Stimulated activated CD4-positive, alpha-beta T cell treated with anti-CD3 and anti-CD28 coated beads, Interleukin-2, amount 100 ng/mL, for 24 hours (primary cell): ENCODE measurements around the gene EIF3F.
"Not testable (repeated sequence)": the region's sequence is repeated elsewhere in the genome, so short reads cannot be mapped to it uniquely, and the experiment has no call there.

ENCODE experiments used
- DNase-seq, 2 donors: peaks; one replicate each; pipeline ENCODE4 v3.0.0-alpha.2; 2020

EIF3F gene, protein sequence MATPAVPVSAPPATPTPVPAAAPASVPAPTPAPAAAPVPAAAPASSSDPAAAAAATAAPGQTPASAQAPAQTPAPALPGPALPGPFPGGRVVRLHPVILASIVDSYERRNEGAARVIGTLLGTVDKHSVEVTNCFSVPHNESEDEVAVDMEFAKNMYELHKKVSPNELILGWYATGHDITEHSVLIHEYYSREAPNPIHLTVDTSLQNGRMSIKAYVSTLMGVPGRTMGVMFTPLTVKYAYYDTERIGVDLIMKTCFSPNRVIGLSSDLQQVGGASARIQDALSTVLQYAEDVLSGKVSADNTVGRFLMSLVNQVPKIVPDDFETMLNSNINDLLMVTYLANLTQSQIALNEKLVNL

GRCh38 chr11:7986768-7987559 is at the start of gene EIF3F:
EIF3F (plus strand) TSS chr11:7987337; CDS start chr11:7987353, 16 bp downstream.
- peak; percentile 83 to 89 for DNase-seq

DNA sequence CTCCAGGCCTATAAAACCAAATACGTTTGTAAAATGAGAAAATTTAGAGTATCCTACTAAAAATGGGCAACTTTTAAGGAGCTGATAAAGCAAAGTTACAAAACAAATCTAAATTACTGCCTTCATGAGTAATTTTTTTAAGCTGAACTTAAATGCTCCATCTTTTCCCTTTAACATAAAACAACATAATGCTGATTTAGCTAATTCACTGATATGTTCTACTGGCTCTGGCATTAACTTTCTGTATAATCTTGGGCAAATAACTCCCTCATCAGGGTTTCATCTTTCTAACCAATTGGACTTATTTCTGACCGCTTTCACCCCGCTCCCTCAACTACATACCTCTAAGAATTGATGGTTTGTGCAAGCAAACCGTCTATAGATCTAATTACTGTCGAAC is 46.0 kb upstream of the EIF3F start:
- no peak for DNase-seq

DNA sequence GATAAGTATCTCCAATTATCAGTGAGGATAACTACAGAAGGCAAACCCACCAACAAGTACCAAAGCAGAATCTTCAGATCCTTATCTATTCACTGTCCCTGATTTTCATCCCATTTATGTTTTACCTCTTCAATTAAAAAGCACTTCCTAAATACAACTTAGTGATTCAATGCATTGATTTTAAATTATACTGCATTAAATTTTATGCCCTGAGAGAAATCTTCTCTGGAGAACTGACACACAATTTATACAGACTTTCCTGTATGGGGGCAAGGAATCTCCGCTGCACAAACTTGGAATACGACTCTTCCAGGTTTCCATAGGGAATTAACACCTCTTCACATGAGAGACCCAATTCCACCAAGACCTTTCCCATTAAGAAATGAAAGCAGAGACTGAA is 45.5 kb upstream of the EIF3F start, which contains the start of gene OR10A3:
Gene OR10A3, minus strand, starts transcription at position 101 of the 400 bp plus-strand sequence. CDS start 2,188 bp downstream, outside the sequence.
- DNase-seq = no peak

DNA sequence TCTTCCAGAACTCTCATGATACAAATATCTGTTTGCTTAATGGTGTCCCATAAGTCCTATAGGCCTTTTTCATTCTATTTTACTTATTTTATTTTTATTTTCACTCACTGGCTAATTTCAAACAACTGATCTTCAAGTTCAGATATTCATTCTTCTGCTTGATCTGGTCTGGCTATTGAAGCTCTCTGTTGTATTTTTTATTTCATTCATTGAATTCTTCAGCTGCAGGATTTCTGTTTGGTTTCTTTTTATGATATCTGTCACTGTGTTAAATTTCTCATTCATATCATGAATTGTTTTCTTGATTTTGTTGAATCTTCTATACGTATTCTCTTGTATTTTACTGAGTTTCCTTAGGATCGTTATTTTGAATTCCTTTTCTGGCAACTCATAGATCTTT is 43.0 kb upstream of the EIF3F start:
- DNase-seq = no peak

DNA sequence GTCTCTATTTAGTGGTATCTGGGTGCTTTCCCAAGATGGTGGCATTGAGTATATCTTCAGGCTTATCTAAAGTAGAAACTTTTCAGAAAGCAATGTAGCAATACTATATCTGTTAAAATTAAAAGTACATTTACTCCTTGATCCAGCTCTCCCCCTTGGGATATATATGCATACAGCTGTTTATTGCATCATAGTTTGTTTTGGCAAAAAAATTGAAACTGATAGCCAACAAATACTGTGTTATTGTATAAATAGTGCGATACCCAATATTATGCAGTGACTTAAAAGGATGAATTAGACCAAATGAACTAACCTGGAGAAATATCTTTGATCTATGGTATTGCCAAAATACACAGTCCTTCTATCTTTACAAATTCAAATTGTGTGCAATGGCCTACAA is 37.2 kb upstream of the EIF3F start:
- DNase-seq = no peak

DNA sequence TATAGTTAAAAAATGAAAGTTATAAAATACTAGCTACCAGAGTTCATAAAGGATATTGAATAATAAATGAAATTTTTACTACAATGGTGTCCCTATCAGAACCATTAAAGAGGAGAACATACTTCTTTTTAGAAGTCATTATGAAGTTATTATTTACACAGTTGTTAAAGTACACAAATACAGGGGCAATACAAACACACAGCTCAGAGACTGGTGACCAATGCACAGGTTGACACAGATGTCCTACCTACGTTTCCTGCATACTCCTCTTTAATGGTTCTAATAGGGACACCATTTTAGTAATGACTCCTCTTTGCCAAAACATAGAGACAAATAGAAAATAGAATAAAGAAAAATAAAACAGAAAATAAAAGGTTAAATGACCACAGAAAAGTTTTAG is 31.9 kb upstream of the EIF3F start:
- DNase-seq = no peak

DNA sequence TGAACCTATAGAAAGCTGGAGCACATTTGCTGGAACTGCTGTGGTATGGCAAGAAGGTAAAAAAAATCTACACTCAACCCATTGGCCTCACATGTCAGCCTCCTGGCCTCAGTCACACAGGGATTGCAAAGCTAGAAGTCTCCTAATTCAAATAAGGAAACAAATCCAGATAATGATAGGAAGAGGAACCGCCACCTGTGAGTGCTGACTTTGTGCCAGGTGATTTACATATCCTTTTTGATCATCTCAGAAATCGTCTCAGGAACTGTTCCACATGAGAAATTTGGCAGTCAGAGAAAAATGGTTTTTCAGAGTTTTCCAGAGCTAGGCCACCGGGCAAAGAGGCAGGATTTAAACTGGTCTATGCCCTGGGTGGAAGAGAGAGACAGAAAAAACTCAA is 22.9 kb upstream of the EIF3F start:
- no peak for DNase-seq

- DNase-seq = no peak
Measured at GRCh38 chr11:7964873-7965272, 22.3 kb upstream of the EIF3F start.

DNA sequence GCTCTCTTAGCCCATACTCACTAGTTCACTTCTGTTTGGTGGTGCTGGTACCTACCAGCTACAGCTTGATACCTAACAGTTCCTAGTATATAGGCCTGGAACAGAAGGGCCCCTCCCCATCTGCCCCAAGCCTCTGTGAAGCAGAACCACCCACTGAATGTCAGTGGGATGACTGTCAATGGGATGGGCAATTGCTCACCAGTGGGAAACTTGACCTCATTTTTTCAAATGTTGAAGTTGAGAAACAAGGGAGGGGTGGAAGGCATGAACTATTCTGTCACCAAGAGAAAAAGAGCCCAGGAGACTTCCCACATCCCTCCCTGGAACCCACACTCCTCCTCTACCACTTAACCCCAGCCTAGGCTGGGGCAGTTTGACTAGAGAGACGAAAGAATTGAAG is 21.8 kb upstream of the EIF3F start, which contains the start of gene NLRP10:
Gene NLRP10, minus strand, starts transcription at position 62 of the 400 bp plus-strand sequence. CDS start 1,952 bp downstream, outside the sequence.
- no peak for DNase-seq

DNA sequence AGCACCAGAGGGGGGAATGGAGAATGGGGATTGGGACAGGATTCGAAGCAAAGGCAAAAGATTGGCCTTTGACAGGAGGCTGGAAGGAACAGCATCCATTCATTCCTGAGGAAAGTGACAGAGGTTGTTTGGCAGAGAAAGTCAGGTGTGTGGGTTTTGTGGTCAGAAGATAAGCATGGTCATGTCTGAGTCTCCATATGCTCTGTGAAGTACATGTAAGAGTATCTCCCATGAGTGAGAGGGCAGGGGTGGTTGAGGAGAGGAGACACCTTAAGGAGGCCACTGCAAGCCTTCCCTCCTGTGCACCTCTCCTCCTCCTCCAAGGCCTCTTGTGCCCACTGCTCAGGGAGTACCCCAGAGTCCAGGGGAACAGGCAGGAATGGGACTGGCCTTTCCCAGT is 20.0 kb upstream of the EIF3F start:
- no peak for DNase-seq

DNA sequence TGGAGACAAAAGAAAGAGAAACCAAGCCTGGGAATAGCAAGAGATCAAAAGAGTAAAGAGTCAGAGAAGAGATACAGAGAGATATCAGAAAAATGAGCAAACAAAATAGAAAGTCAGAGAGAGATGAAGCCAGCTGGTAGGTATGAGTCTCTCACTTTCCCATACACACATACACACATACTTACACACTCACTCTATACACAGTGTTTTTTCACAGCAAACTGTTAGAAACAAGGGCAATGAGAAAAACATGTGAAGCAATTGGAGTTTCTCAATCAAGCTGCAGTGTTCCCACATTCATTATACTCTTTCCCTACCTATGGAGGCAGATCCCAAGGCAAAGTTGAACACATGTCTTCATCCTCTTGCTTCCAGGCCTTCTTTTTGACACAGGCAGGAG is 19.3 kb upstream of the EIF3F start:
- DNase-seq = no peak

- DNase-seq = no peak
Measured at GRCh38 chr11:7968686-7969085, 18.5 kb upstream of the EIF3F start.

GRCh38 chr11:7969756-7970646 is 17.1 kb upstream of the EIF3F start:
- no peak for DNase-seq

DNA sequence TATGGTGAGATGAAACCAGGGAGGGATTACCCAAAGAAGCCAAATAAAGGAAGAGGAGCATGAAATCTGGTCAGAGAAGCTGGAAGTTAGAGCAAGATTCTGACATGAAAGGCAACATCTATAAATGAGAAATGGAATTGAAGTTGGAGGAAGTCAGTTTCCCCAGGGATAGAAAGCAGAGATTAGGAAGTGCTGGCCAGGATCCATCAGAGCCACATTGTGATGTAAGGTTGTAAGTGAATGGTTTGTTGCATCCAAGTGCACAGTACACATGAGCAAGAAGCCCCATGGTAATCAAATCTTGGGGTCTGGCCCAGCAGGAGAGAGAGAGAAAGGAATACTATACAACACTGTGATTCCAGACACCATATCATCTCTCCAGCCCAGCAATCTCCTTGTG is 15.3 kb upstream of the EIF3F start:
- DNase-seq = no peak

- no peak for DNase-seq
Measured at GRCh38 chr11:7973011-7973410, 14.1 kb upstream of the EIF3F start.

DNA sequence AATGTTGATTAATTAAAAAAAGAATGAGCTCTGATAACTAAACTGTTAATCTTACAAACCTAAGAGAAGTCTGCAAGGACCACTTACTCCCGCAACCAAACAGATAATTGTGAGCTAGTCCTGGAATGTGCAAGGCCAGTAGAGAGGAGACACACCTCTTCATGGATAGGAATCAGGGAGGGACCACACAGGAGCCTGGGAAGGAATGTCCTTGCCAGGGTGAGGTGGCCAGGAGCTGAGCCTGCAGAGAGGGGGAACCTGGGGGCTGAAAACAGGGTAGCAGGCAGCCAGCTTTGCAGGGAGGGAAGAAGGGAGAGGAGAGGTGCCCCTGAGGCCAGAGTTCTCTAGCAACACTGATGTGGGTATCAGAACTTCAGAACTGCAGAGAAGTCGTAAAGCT is 12.5 kb upstream of the EIF3F start:
- no peak for DNase-seq

GRCh38 chr11:7977232-7977917 is 9.8 kb upstream of the EIF3F start:
- no peak for DNase-seq

- DNase-seq = no peak
Measured at GRCh38 chr11:7981619-7982157, 5.4 kb upstream of the EIF3F start.

DNA sequence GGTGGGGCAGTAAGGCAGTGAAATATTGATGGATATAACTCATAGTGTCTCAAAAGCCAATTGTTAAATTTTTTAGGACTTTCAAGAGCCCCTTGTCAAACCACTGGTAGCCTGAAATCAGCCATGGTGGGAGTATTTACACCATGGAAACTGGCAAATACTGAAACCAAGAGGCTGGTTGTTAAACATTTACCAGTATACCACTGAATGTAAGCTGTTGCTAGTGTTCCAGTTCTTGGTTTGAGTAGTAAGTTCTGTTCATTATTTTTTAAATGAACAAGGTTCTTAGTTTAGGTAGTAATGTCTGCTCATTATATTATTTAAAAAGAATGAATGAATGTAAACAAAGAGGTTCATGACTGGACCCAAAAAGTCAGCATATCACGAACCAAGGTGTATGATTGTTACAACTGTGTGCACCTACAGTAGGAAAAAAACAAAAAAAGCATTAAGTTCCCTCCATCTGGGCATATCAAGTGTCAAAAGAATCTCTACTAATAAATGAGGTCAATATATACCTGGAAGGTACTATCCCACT is 4.5 kb upstream of the EIF3F start:
- no peak for DNase-seq

DNA sequence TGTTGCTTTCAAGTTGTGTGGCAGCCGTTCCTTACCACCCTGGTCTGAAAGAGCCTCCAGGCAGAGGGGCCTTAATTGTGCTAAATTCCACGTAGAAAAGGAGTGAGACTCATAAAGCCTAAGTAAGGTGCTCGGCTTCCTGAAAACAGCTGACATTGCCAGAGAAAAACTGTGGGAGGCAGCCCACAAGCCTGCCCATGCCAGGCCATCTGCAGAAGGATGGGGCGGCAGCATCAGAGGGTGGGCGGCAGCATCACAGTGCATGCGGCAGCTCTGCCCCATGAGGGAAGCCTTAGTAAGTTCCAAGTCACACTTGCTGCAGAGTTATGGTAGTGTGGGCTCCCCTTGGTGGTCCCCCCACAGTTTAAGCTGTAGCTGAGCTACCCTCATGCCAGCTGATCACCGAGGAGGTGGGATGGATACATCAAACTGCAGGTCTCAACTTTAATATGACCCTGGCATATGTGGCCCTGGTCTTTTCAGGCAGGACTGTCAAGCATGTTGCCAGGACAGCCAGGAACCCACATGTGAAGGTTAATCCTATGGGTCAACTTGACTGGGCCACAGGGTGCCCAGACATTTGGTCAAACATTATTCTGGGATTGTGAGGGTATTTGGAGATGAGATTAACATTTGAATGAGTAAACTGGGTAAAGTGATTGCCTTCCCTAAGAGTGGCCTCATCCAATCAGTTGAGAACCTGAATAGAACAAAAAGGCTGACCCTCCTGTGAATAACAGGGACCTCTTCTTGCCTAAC is 3.1 kb upstream of the EIF3F start:
- no peak for DNase-seq

GRCh38 chr11:7987560-7987883 is 385 bp downstream of the EIF3F start:
- not testable (repeated sequence) for DNase-seq
